OCI-LY3 (cell line): Measurements from ENCODE around the gene HOOK2.

ENCODE experiments used
- H2AFZ ChIP-seq: fragments of 200-600, 300-600 bp; shearing (Covaris generic); 2 replicates; pipeline ENCODE4 v1.6.0; 2014; ENCODE audit warnings: antibody characterized with exemption, low read depth, low read length
- H3K27ac ChIP-seq: fragments of 200-600, 300-600 bp; sonication (generic); 2 replicates; pipeline ENCODE4 v1.5.1; 2014; ENCODE audit warnings: mild to moderate bottlenecking, low read length, moderate library complexity, mixed read lengths
- H3K27me3 ChIP-seq: fragments of 200-600, 300-600 bp; sonication (generic); 2 replicates; pipeline ENCODE4 v1.6.1; 2014; ENCODE audit warnings: low read depth, low read length, mixed read lengths
- H3K36me3 ChIP-seq: fragments of 200-600, 300-600 bp; sonication (generic); replicated peaks from 2 replicates; pipeline ENCODE3; 2014; ENCODE audit warnings: low read depth, low read length, mixed read lengths
- H3K4me1 ChIP-seq: fragments of 300-600, 200-600 bp; sonication (generic); 2 replicates; pipeline ENCODE4 v1.6.1; 2014; ENCODE audit warnings: low read length, mixed read lengths
- H3K4me2 ChIP-seq: fragments of 200-600, 300-600 bp; sonication (generic); 2 replicates; pipeline ENCODE4 v1.6.1; 2014; ENCODE audit warnings: low read length, mixed read lengths
- H3K4me3 ChIP-seq: fragments of 300-600, 200-600 bp; sonication (generic); 2 replicates; pipeline ENCODE4 v1.5.1; 2014; ENCODE audit warnings: antibody characterized with exemption, mild to moderate bottlenecking, low read length, moderate library complexity
- H3K79me2 ChIP-seq: fragments of 300-600, 200-600 bp; shearing (Covaris generic); 2 replicates; pipeline ENCODE4 v1.6.1; 2014; ENCODE audit warnings: mild to moderate bottlenecking, low read length, mixed read lengths
- H3K9ac ChIP-seq: fragments of 300-600, 200-600 bp; shearing (Covaris generic); 2 replicates; pipeline ENCODE4 v1.6.0; 2014; ENCODE audit warnings: mild to moderate bottlenecking, low read length, moderate library complexity
- H3K9me3 ChIP-seq: fragments of 200-600, 300-600 bp; shearing (Covaris generic); 2 replicates; pipeline ENCODE4 v1.6.1; 2014; ENCODE audit warnings: low read length, mixed read lengths; ENCODE audit not compliant: insufficient read depth
- H4K20me1 ChIP-seq: fragments of 200-600, 300-600 bp; sonication (generic); 2 replicates; pipeline ENCODE4 v1.6.1; 2016; ENCODE audit warnings: low read length, mixed read lengths; ENCODE audit not compliant: insufficient read depth
- EZH2phosphoT487 ChIP-seq: fragments of 200-600 bp; shearing (Covaris generic); IDR thresholded peaks from 2 replicates; pipeline ENCODE4 v1.6.1; 2018; ENCODE audit warnings: antibody characterized with exemption, mixed run types, low read depth
- TF ChIP-seq, protein P1 (sequence below): fragments of 200-600, 300-600 bp; sonication (generic); IDR thresholded peaks from 2 replicates; pipeline ENCODE4 v1.5.1; 2014; ENCODE audit warnings: antibody characterized with exemption, low read length, low read depth

The HOOK2 gene

DNA sequence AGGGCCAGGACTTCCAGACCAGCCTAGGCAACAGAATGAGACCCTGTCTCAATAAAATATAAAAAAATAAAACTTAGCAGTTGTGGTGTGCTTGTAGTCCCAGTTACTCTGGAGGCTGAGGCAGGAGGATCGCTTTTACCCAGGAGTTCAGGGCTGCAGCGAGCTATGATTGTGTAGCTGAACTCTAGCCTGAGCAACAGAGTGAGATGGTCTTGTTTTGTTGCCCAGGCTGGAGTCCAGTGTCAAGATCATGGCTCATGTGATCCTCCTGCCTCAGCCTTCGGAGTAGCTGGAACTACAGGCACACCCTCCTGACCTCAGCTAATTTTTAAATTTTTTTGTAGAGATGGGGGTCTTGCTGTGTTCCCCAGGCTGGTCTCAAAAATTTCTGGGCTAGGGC lies 11.6 kb upstream of the HOOK2 start:
- Histone ChIP-seq H3K4me1 (peaks cover 73% of the 10 kb centered on the region), H3K36me3 (peaks cover 3% of the 10 kb centered on the region), H4K20me1 (no peaks in the 10 kb centered on the region; the same call in 1 of the 2 replicates)

DNA sequence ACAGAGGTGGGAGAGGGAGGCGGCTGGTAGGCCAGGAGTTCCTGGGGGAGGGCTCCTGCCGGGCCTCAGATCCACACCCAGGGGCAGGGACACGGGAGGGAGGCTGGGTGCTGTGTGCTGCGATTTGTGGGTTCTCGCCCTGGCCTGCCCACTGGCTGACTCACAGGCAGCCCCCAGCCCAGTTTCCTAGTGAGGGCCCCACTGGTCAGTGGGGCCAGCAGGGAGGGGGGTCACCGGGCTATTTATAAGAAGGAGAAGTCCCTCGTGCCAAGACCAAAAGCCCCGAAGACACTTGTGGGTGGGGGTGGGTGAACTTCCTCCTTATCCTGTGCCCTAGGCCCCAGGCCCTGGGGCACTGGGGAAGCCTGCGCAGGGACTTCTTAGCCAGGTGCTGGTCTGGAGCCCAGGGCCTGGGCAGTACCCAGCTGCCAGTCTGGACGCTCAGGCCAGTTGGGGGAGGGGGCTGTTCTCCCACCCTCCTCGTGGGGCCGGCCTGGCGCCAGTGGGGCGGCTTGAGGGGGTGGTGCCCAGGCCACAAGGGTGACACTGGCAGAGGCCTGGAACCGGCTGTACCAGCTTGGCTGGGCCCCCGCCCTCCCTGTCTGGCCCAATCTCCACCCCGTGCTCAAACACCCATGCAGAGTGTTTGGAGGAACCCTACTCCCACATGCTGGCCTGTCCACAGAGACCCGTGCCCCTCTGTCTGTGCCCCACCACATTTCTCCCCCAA lies 11.0 kb upstream of the HOOK2 start:
- peaks cover 79% of the 10 kb centered on the region for H3K4me1 ChIP-seq
- no peaks in the 10 kb centered on the region for H3K9me3 ChIP-seq
- H4K20me1 ChIP-seq, result no peaks in the 10 kb centered on the region
- no peak overlapping the region for H3K4me3 ChIP-seq
- H3K9ac ChIP-seq, result peak overlapping the region; percentile 85
- H3K27me3 ChIP-seq, result no peaks in the 10 kb centered on the region
- peak overlapping the region; percentile 99 for H3K4me2 ChIP-seq
- H2AFZ ChIP-seq, result no peak overlapping the region; the same call in 1 of the 2 replicates
- peak overlapping the region; percentile 93 for H3K27ac ChIP-seq
- H3K36me3 ChIP-seq, result no peaks in the 10 kb centered on the region
- no peak for TF ChIP-seq EZH2phosphoT487
- TF ChIP-seq, protein P1, sequence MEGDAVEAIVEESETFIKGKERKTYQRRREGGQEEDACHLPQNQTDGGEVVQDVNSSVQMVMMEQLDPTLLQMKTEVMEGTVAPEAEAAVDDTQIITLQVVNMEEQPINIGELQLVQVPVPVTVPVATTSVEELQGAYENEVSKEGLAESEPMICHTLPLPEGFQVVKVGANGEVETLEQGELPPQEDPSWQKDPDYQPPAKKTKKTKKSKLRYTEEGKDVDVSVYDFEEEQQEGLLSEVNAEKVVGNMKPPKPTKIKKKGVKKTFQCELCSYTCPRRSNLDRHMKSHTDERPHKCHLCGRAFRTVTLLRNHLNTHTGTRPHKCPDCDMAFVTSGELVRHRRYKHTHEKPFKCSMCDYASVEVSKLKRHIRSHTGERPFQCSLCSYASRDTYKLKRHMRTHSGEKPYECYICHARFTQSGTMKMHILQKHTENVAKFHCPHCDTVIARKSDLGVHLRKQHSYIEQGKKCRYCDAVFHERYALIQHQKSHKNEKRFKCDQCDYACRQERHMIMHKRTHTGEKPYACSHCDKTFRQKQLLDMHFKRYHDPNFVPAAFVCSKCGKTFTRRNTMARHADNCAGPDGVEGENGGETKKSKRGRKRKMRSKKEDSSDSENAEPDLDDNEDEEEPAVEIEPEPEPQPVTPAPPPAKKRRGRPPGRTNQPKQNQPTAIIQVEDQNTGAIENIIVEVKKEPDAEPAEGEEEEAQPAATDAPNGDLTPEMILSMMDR, result no peak
- H3K79me2 ChIP-seq, result peaks cover 16% of the 10 kb centered on the region

More for the DNA sequence above, 11.6 kb upstream of the HOOK2 start:
- TF ChIP-seq, protein P1, result no peak
- TF ChIP-seq EZH2phosphoT487, result no peak
- Histone ChIP-seq H3K4me3 (no peak overlapping the region), H3K4me2 (peak overlapping the region; percentile 99), H3K9ac (peak overlapping the region; percentile 85), H3K27ac (peak overlapping the region; percentile 93), H3K9me3 (no peaks in the 10 kb centered on the region), H2AFZ (no peak overlapping the region), H3K27me3 (no peaks in the 10 kb centered on the region), H3K79me2 (peaks cover 22% of the 10 kb centered on the region)

DNA sequence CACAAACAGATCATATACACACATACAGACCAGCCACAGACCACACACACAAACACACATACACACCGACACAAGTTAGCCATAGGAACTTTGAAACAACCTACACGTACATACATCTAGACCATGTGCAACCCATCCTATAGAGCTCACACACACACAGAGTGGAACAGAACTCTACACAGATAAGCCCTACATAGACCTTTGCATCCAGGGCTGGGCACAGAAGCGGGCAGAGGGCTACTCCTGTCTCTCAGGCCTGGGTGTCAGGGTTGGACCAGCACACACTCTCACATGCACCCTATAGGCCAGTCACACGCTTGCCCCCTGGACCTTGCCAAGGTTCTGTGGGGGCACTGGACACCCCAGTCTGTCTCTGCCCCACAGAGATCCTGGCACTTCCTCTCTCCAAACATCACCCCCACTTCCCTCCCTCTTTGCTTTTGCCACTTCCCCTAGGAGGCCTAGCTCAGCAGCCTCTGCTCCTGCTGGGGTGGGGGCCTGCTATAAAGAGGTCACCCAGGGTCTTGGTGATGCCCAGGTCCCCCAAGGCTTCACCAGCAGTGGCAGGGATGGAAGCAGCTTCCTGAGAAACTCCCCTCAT lies 10.2 kb upstream of the HOOK2 start:
- Histone ChIP-seq H4K20me1 (no peaks in the 10 kb centered on the region), H3K27me3 (no peaks in the 10 kb centered on the region), H3K4me2 (peak overlapping the region; percentile 99), H3K27ac (peak overlapping the region; percentile 93), H3K4me1 (peaks cover 75% of the 10 kb centered on the region), H2AFZ (no peak overlapping the region), H3K9ac (peak overlapping the region; percentile 85), H3K9me3 (no peaks in the 10 kb centered on the region), H3K4me3 (peak overlapping the region; percentile 1; the same call in 1 of the 2 replicates), H3K36me3 (no peaks in the 10 kb centered on the region), H3K79me2 (peaks cover 10% of the 10 kb centered on the region)
- TF ChIP-seq EZH2phosphoT487, result no peak
- TF ChIP-seq, protein P1, result no peak

DNA sequence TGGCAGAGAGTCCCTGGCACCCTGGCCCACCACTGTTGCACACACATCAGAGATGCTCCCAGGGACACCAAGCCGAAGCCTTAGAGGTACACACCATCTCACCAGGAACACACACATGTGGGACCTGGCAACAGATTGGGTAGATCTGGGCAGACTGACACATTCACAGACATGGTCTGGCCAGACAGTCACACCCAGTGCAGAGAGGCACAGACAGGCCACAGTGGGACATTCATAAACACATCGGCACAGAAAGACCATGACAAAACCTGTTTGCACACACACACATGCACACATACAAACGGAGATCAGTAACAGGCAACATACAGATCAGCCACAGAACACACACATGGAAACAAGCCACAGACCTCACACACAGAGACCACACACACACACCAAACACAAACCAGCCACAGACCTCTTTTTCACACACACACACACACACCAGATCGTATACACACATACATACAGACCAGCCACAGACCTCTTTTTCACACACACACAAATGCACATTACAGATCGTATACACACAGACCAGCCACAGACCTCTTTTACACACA lies 9.6 kb upstream of the HOOK2 start:
- Histone ChIP-seq H4K20me1 (no peaks in the 10 kb centered on the region), H3K9ac (peak overlapping the region; percentile 85), H3K4me2 (peak overlapping the region; percentile 99), H3K4me1 (peaks cover 75% of the 10 kb centered on the region), H3K36me3 (no peaks in the 10 kb centered on the region), H3K4me3 (no peak overlapping the region; the same call in 1 of the 2 replicates), H3K27ac (peak overlapping the region; percentile 93), H2AFZ (no peak overlapping the region), H3K27me3 (no peaks in the 10 kb centered on the region), H3K9me3 (no peaks in the 10 kb centered on the region), H3K79me2 (peaks cover 7% of the 10 kb centered on the region)
- TF ChIP-seq, protein P1, result no peak
- TF ChIP-seq EZH2phosphoT487, result no peak
